ENCODE measurements around the gene AHDC1. TPM values are rescaled to one million over a fixed set of nuclear protein-coding genes. Genes with fewer than 3 reads are reported as not detected.
"Not testable (repeated sequence)": the region's sequence is repeated elsewhere in the genome, so short reads cannot be mapped to it uniquely, and the experiment has no call there.

AHDC1 gene
- total and polyA plus RNA-seq, 2 of the 13 experiments (the other 11 are each of a cell fraction or from before 2014, with no cell fraction given) = 1.0 to 2.7 TPM

GRCh38 chr1:27628712-27629111, 24.8 kb upstream of the AHDC1 start (continued):
- no peak for TF ChIP-seq AGO1 (IDR thresholded peaks at IDR 0.05; ENCODE audit: low read depth, low read length, poor library complexity, severe bottlenecking)

- H3K27ac ChIP-seq (ENCODE audit: extremely low read length, insufficient read depth, low read length); H4K20me1 ChIP-seq (ENCODE audit: insufficient read depth, low read length); ATAC-seq; POLR2A ChIA-PET; H2AFZ ChIP-seq (ENCODE audit: low read length); DNase-seq (ENCODE audit: low spot score); H3K36me3 ChIP-seq (replicated peaks in 1 of 2; ENCODE audit: control insufficient read depth in 1 of 2, insufficient read depth in 2 of 2, low read length in 2 of 2); intact Hi-C loops (cut with micrococcal nuclease; ENCODE audit: unreplicated experiment); H3K4me2 ChIP-seq (ENCODE audit: low read depth, low read length); CTCF ChIA-PET (ENCODE audit: low intra/inter-chr PET ratio, low total read pairs); H3K9me3 ChIP-seq (ENCODE audit: low read length); H3K4me3 ChIP-seq (replicated peaks in 1 of 3; ENCODE audit: insufficient read depth in 1 of 3, low read depth in 2 of 3, low read length in 3 of 3); H3K79me2 ChIP-seq (ENCODE audit: insufficient read depth, low read length); BruUV-seq (replicated peaks); H3K9ac ChIP-seq (ENCODE audit: insufficient read depth, low read depth, low read length); in situ Hi-C loops (cut with HindIII; ENCODE audit: extremely low pct_ligation_motif_present, low pct_unique_long_range_greater_than_20kb); FAIRE-seq: not testable (repeated sequence)
- H3K27me3 ChIP-seq (ENCODE audit: control insufficient read depth in 1 of 2, insufficient read depth in 2 of 2, low read length in 2 of 2) = peaks cover 0 to 27% of the 10 kb centered on the region in 2 experiments; a peak in 2 of 5 replicates
- WGBS (ENCODE audit: low lambda C conversion rate) = 47% methylated on average over 4 of the region's 4 CpGs
- H3K4me1 ChIP-seq (ENCODE audit: insufficient read depth, low read length) = peaks cover 27% of the 10 kb centered on the region
Observed at GRCh38 chr1:27627733-27628132, 23.8 kb upstream of the AHDC1 start.

GRCh38 chr1:27627061-27627460, 23.1 kb upstream of the AHDC1 start:
- H4K20me1 ChIP-seq (ENCODE audit: insufficient read depth, low read length) = no peaks in the 10 kb centered on the region
- FAIRE-seq = no peak
- DNase-seq (ENCODE audit: low spot score) = no peak
- H3K4me3 ChIP-seq (replicated peaks in 1 of 3; ENCODE audit: insufficient read depth in 1 of 3, low read depth in 2 of 3, low read length in 3 of 3) = no peak overlapping the region
- H3K36me3 ChIP-seq (replicated peaks in 1 of 2; ENCODE audit: control insufficient read depth in 1 of 2, insufficient read depth in 2 of 2, low read length in 2 of 2) = no peaks in the 10 kb centered on the region
- H2AFZ ChIP-seq (ENCODE audit: low read length) = no peak overlapping the region
- H3K9me3 ChIP-seq (ENCODE audit: low read length) = no peaks in the 10 kb centered on the region
- H3K27me3 ChIP-seq (ENCODE audit: control insufficient read depth in 1 of 2, insufficient read depth in 2 of 2, low read length in 2 of 2) = peaks cover 0 to 23% of the 10 kb centered on the region in 2 experiments; a peak in 2 of 5 replicates
- no peaks in the 10 kb centered on the region for H3K79me2 ChIP-seq (ENCODE audit: insufficient read depth, low read length)
- H3K9ac ChIP-seq (ENCODE audit: insufficient read depth, low read depth, low read length) = no peak overlapping the region
- BruUV-seq (replicated peaks) = no TSS peak
- H3K4me2 ChIP-seq (ENCODE audit: low read depth, low read length) = no peak overlapping the region
- 64% methylated on average over 5 of the region's 5 CpGs for WGBS (ENCODE audit: low lambda C conversion rate)
- H3K4me1 ChIP-seq (ENCODE audit: insufficient read depth, low read length) = peaks cover 29% of the 10 kb centered on the region
- POLR2A ChIA-PET = no interaction called here
- in situ Hi-C loops (cut with HindIII; ENCODE audit: extremely low pct_ligation_motif_present, low pct_unique_long_range_greater_than_20kb) = no loop called here
- no peak overlapping the region for H3K27ac ChIP-seq (ENCODE audit: extremely low read length, insufficient read depth, low read length)
- CTCF ChIA-PET (ENCODE audit: low intra/inter-chr PET ratio, low total read pairs) = no interaction called here
- intact Hi-C loops (cut with micrococcal nuclease; ENCODE audit: unreplicated experiment) = no loop called here
- ATAC-seq = no peak
- no peak for TF ChIP-seq ZNF570 (CRISPR knock-in tag; IDR thresholded peaks at IDR 0.05; ENCODE audit: borderline replicate concordance)
- no peak for TF ChIP-seq PHF5A (CRISPR knock-in tag; IDR thresholded peaks at IDR 0.05; ENCODE audit: low read depth, unreplicated experiment)
- no peak for TF ChIP-seq GMEB2 (CRISPR knock-in tag; IDR thresholded peaks at IDR 0.05; ENCODE audit: low read depth)
- no peak for TF ChIP-seq ZNF234 (CRISPR knock-in tag; conservative IDR thresholded peaks at IDR 0.05)
- TF ChIP-seq ZSCAN9 (CRISPR knock-in tag; IDR thresholded peaks at IDR 0.05; ENCODE audit: borderline replicate concordance) = no peak
- no peak for TF ChIP-seq BATF2 (CRISPR knock-in tag; IDR thresholded peaks at IDR 0.05)
- TF ChIP-seq ZXDC (CRISPR knock-in tag; IDR thresholded peaks at IDR 0.05) = no peak
- TF ChIP-seq NAIF1 (CRISPR knock-in tag; IDR thresholded peaks at IDR 0.05; ENCODE audit: borderline replicate concordance) = no peak
- no peak for TF ChIP-seq MAF1 (CRISPR knock-in tag; IDR thresholded peaks at IDR 0.05; ENCODE audit: borderline replicate concordance)
- TF ChIP-seq ELF4 (CRISPR knock-in tag; IDR thresholded peaks at IDR 0.05; ENCODE audit: borderline replicate concordance) = no peak
- no peak for TF ChIP-seq GFI1 (CRISPR knock-in tag; IDR thresholded peaks at IDR 0.05; ENCODE audit: borderline replicate concordance)

Measured in HepG2 (cell line).